AG09319 (cell line): ENCODE results near the gene GOLGB1.

Source experiments
- DNase-seq: peaks from one replicate; pipeline ENCODE4 v3.0.0-alpha.2; 2010; ENCODE audit warnings: low read depth; ENCODE audit errors: extremely low read depth
- CTCF ChIP-seq: IDR thresholded peaks from 2 replicates; pipeline ENCODE4 v1.5.1; 2011; ENCODE audit warnings: low read depth, mild to moderate bottlenecking, inconsistent platforms, low read length, moderate library complexity

Gene GOLGB1

DNA sequence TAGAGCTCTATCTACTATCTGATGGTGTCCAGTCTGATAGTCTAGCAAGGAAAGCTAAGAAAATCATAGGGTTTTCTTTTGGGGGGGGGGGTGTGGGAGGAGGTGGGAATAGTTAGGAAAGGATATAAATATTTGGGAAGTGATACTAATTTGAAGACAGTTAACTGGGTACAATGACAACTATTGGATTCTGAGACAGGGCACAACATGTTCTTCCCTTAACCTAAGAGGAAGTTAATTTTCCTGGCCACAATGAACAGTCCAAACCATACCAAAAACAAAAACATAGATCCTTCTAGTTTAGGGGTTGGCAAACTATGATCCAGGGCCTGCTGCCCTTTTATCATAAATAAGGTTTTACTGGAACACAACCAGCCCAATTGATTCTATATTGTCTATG, 78.9 kb downstream of the GOLGB1 start:
- TF ChIP-seq CTCF, result no peak
- DNase-seq, result no peak

- no peak for TF ChIP-seq CTCF
- DNase-seq, result no peak
Measured at GRCh38 chr3:121667333-121667732, 82.2 kb downstream of the GOLGB1 start.

DNA sequence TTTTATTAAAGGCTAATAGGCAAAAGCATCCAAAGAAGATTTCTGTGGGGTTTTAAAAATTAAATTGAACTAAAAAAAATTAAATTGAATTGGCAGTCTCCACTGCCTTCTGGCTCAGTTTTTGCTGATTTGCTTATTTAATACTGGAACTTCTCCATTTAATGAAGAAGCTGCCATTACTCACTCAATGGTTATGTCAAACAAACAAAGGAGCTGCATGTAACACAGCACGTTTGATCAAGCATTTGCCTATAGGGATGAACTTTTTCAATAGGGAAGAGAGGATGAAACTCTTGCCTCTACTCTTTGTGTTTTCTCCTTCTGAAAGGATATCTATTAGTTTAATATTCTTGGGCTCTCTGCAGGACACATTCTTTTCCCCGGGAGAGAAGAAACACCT, 84.1 kb downstream of the GOLGB1 start:
- no peak for DNase-seq
- no peak for TF ChIP-seq CTCF

DNA sequence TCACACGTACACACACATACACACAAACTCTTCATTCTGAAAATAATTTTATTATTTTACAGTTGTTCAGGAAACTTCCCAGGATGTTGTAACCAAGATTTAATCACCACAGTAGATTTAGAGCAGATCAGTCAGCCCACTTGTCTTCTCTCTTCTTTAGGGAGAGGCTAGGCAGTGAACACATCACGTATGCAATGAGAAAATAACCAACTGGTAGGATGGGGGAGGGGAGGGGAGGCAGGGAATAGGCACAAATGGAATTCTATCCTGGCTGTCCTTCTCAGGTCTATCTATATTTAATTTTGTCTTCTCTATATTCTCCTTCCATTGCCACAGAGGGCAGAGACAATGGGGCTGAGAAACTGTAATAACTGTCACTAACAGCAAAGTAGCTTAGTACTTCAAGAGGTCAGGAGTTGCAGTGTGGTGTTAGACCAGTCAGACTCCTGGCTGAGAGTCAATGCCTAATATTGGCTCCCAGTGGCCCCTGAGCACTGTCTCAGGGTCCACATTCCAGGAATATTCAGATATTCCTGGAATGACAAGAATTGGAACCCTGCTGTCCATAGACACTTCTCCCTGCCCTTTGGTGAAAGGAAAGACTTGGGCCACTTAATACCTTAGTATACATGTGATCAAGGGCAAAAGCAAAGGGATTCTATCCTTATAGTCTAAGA, 86.2 kb downstream of the GOLGB1 start:
- DNase-seq, result no peak

GRCh38 chr3:121662742-121663141, 86.8 kb downstream of the GOLGB1 start:
- TF ChIP-seq CTCF, result no peak

More for the DNA sequence above, 86.2 kb downstream of the GOLGB1 start:
- TF ChIP-seq CTCF, result no peak

DNA sequence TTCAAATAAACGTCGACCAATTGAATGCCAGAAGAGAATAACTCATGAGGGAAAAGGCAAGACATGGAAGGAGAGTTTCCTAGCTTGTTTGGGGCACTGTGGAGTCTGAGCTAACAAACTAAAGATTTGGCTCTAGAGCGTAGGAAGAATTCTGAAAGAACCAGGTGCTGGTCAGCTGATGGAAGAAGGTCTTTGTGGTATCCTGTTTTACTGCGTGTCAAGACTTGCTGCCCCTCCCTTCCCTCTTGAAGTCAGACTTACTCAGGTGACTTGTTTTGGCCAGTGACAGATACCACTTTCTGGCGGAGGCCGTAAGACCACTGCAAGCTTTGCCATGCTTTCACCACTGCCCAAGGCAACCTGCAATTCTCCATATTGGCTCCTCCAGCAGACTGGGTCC, 88.2 kb downstream of the GOLGB1 start:
- DNase-seq, result no peak
- TF ChIP-seq CTCF, result no peak

More at GRCh38 chr3:121662742-121663141, 86.8 kb downstream of the GOLGB1 start:
- DNase-seq, result no peak

DNA sequence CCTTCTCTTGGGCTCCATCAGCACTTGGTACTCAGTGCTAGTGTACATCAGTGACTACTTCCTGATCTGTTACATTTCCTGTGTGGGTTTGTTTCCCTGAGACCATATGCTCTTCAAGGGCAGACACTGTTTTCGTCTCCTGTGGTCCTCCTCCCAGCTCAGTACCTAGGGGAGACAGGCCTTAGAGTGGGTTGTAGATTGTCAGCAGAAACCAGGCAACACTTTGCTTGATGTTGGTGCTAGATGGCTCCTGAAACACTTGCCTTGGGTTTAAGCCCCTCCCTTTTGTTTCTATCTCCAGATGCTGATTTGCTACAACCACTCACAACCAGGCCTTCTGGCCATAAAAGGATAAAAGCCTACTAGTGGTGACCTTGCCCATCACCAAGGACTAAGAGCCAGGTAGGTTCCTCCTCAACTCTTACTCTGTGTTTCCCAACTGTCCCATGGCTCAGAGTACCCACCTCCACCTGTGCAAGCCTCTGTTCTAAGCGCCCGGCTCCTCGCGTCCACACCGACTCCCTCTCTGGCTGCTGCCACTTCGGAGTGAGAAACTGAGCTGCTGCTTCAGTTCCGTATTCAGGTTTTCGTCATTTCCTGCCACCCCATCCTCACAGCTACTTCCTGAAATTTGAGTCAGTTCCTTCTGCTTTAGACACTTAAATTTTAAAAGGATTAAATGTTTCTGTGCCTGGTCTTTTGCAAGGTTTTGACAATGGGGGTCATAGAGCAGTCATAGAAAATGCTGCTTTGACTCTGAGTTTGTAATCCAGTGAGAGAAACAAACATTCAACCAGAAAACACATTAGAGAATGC, 89.0 kb downstream of the GOLGB1 start, which contains the start of gene HCLS1:
Gene HCLS1, minus strand, starts transcription at position 548 of the 816 bp plus-strand sequence. CDS start 2,556 bp downstream, outside the sequence.
- no peak for TF ChIP-seq CTCF

More for the DNA sequence above, 89.0 kb downstream of the GOLGB1 start, which contains the start of gene HCLS1:
- DNase-seq, result no peak
